GM12891 (cell line): Measurements from ENCODE around the gene COX15.

Experiments used
- POLR2A ChIP-seq: IDR thresholded peaks from 2 replicates; pipeline ENCODE4 v1.6.1; 2011; ENCODE audit warnings: low read depth, low read length, control low read depth
- POLR2AphosphoS5 ChIP-seq: IDR thresholded peaks from 2 replicates; pipeline ENCODE4 v1.6.1; 2011; ENCODE audit warnings: low read depth, low read length, control low read depth

GRCh38 chr10:99709480-99710229, 22.3 kb downstream of the COX15 start:
- no peak for TF ChIP-seq POLR2A
- TF ChIP-seq POLR2AphosphoS5: no peak
